Sigmoid colon (tissue), 7 donors: ENCODE measurements around the gene DDX59. TPM values are rescaled to one million over a fixed set of nuclear protein-coding genes. Genes with fewer than 3 reads are reported as not detected.

Experiments
- DNase-seq: peaks from one replicate; pipeline ENCODE4 v3.0.0-alpha.2; 2019
- H3K27ac ChIP-seq, 4 donors: fragments of 200-600 bp; sonication (generic); one replicate each; pipeline ENCODE4 v1.5.1; 2016 to 2019; ENCODE audit warnings: mild to moderate bottlenecking in 1 of 4
- H3K27me3 ChIP-seq, 3 donors: fragments of 200-600 bp; sonication (generic); one replicate each; pipeline ENCODE4 v1.5.1; 2019; ENCODE audit warnings: mild to moderate bottlenecking in 1 of 3
- H3K36me3 ChIP-seq, 4 donors: fragments of 200-600 bp; sonication (generic); one replicate each; pipeline ENCODE4 v1.5.1; 2016 to 2019
- H3K4me1 ChIP-seq, 4 donors: fragments of 200-600 bp; sonication (generic); one replicate each; pipeline ENCODE4 v1.5.1; 2017 to 2019
- H3K4me3 ChIP-seq, 4 donors: fragments of 200-600 bp; sonication (generic); one replicate each; pipeline ENCODE4 v1.5.1; 2017 to 2019; ENCODE audit warnings: mild to moderate bottlenecking in 2 of 4, moderate library complexity in 1 of 4
- H3K9me3 ChIP-seq, 4 donors: fragments of 200-600 bp in 3 of 4; sonication (generic) in 3 of 4; one replicate each; pipeline versions ENCODE4 v1.5.1 to v1.6.1; 2013 to 2019
- CTCF ChIP-seq, 4 experiments: fragments of 450-650 bp in 3 of 4; fragments of 200-600 bp in 1 of 4; IDR thresholded peaks; one replicate each; pipeline ENCODE4 v1.5.1; 2016 to 2019; ENCODE audit warnings: antibody characterized with exemption in 4 of 4, mild to moderate bottlenecking in 3 of 4, moderate library complexity in 2 of 4
- EP300 ChIP-seq, 4 donors: sonication (generic); formaldehyde crosslinking; IDR thresholded peaks; one replicate each; pipeline ENCODE4 v1.6.1; 2017; ENCODE audit warnings: antibody characterized with exemption in 4 of 4
- POLR2A ChIP-seq, 2 donors: fragments of 450-650 bp; IDR thresholded peaks; one replicate each; pipeline ENCODE4 v1.6.1; 2016; ENCODE audit warnings: antibody characterized with exemption in 2 of 2, mild to moderate bottlenecking in 2 of 2, moderate library complexity in 2 of 2
- POLR2AphosphoS5 ChIP-seq, 4 donors: sonication (generic); formaldehyde crosslinking; IDR thresholded peaks; one replicate each; pipeline ENCODE4 v1.6.1; 2017; ENCODE audit warnings: antibody characterized with exemption in 4 of 4
- WGBS, 2 donors: extraction: QIAGEN DNeasy Blood & Tissue Kit; methylation state at CpG; one replicate each; pipeline ENCODE4 v1.1.7; 2013; 5-methylcytosine and 5-hydroxymethylcytosine counted together
- intact Hi-C: fragments of 100-400 bp; cut with DNase I; formaldehyde crosslinking; loops from one replicate; pipeline ENCODE4 v1.15.1; 2023
- polyA plus RNA-seq, 3 donors: library from polyadenylated mRNA; stranded (reverse); fragments of 200-250 nt; gene quantifications; one replicate each; pipeline ENCODE4 v1.2.3, GENCODE V29; 2013
- total RNA-seq, 4 donors: library from RNA; depleted of rRNA; stranded (reverse); fragments of >200 nt; gene quantifications; one replicate each; pipeline ENCODE4 v1.1.0, GENCODE V29; 2016
- donor health status: healthy with polysubstance abuse.
- donor health status: Bipolar disorder and iron deficiency.
- donor health status: healthy.

Gene DDX59
- total and polyA plus RNA-seq, 7 donors = 12.4 to 29.6 (median 26.8) TPM

DNA sequence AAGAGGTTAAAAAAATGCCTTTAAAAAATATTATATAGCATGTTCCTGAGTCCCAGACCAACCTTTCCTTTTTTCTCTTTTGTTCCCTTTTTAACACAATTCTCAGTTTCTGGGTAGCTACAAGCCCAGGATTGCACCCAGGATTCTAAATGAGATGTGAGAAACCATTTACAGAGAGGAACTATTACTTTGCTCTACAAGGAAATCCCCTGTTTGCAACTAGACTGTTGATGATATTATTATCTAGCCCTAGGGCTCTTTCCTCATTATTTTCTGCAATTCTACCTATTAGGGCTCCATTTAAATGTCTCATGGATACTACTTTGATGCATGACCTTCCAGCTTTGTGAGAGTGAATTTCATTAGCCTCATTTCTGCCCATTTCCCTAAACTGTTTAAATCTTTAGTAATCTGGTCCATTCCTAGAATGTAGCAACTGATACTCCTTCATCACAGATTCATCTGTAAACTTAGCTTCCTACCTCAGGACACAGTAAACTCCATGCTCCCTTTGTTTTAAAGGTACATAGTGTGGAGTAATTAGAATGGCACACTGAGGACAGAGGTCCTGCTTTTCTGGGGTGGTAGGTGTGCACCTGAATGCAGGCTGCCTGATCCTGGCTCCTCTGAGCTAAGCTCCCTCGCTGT lies 42.0 kb downstream of the DDX59 start:
- intact Hi-C loops = loop anchor here (10.0 kb wide), 1 partner anchor 207 kb away; no protein-coding TSS in a partner anchor
- no peak for TF ChIP-seq CTCF (IDR thresholded peaks at IDR 0.05)
- no peak for TF ChIP-seq POLR2A (IDR thresholded peaks at IDR 0.05)
- no peak for TF ChIP-seq EP300 (IDR thresholded peaks at IDR 0.05)
- TF ChIP-seq POLR2AphosphoS5 (IDR thresholded peaks at IDR 0.05) = no peak

GRCh38 chr1:200626853-200627534 lies 42.7 kb downstream of the DDX59 start:
- 65 to 74% methylated on average over 5 of the region's 5 CpGs for WGBS, 2 donors
- TF ChIP-seq EP300 (IDR thresholded peaks at IDR 0.05) = no peak
- Histone ChIP-seq H3K4me1 (peaks cover 0 to 4% (median 0%) of the 10 kb centered on the region in 4 donors), H3K27ac (no peak overlapping the region), H3K27me3 (no peaks in the 10 kb centered on the region), H3K4me3 (no peak overlapping the region), H3K9me3 (no peaks in the 10 kb centered on the region), H3K36me3 (no peaks in the 10 kb centered on the region)
- DNase-seq = no peak
- intact Hi-C loops = loop anchor here (10.0 kb wide), 1 partner anchor 208 kb away; no protein-coding TSS in a partner anchor

More for the DNA sequence above, 42.0 kb downstream of the DDX59 start:
- WGBS, 2 donors = 79 to 89% methylated on average over 1 of the region's 1 CpG
- no peaks in the 10 kb centered on the region for H3K27me3 ChIP-seq
- no peaks in the 10 kb centered on the region for H3K36me3 ChIP-seq
- H3K9me3 ChIP-seq = no peaks in the 10 kb centered on the region
- H3K4me1 ChIP-seq = no peaks in the 10 kb centered on the region
- H3K4me3 ChIP-seq = no peak overlapping the region
- no peak for DNase-seq
- no peak overlapping the region for H3K27ac ChIP-seq

- intact Hi-C loops = loop anchor here (10.0 kb wide), 1 partner anchor 209 kb away; no protein-coding TSS in a partner anchor
- TF ChIP-seq CTCF (IDR thresholded peaks at IDR 0.05) = no peak
- no peak for TF ChIP-seq POLR2A (IDR thresholded peaks at IDR 0.05)
- no peak for TF ChIP-seq EP300 (IDR thresholded peaks at IDR 0.05)
- no peak for TF ChIP-seq POLR2AphosphoS5 (IDR thresholded peaks at IDR 0.05)
- Histone ChIP-seq H3K4me3 (no peak overlapping the region), H3K4me1 (peaks cover 0 to 12% (median 7%) of the 10 kb centered on the region in 4 donors), H3K36me3 (no peaks in the 10 kb centered on the region), H3K9me3 (no peaks in the 10 kb centered on the region), H3K27me3 (no peaks in the 10 kb centered on the region), H3K27ac (no peak overlapping the region)
- no peak for DNase-seq
- WGBS, 2 donors = 11 to 13% methylated on average over 1 of the region's 1 CpG
These were observed 44.3 kb downstream of the DDX59 start for GRCh38 chr1:200625381-200625824.

- WGBS, 2 donors = 88% methylated on average over 2 of the region's 2 CpGs
- Histone ChIP-seq H3K27ac (no peak overlapping the region), H3K4me3 (no peak overlapping the region), H3K27me3 (no peaks in the 10 kb centered on the region), H3K9me3 (no peaks in the 10 kb centered on the region), H3K36me3 (no peaks in the 10 kb centered on the region), H3K4me1 (peaks cover 0 to 18% (median 8%) of the 10 kb centered on the region in 4 donors)
- no peak for DNase-seq
- intact Hi-C loops = loop anchor here (10.0 kb wide), 1 partner anchor 210 kb away; no protein-coding TSS in a partner anchor
- TF ChIP-seq POLR2A (IDR thresholded peaks at IDR 0.05) (no peak), CTCF (IDR thresholded peaks at IDR 0.05) (no peak), EP300 (IDR thresholded peaks at IDR 0.05) (no peak), POLR2AphosphoS5 (IDR thresholded peaks at IDR 0.05) (no peak)
These were observed 44.9 kb downstream of the DDX59 start for GRCh38 chr1:200624679-200625335.
